Activated T-helper 1 cell treated with anti-CD3 and anti-CD28 coated beads, Interleukin-2, amount 50 U/mL, for 16 hours (primary cell): Measurements from ENCODE around the gene CTSV.
A peak's percentile ranks its signal among the peaks of the same experiment; 100 is the strongest.
"Not testable (repeated sequence)": the region's sequence is repeated elsewhere in the genome, so short reads cannot be mapped to it uniquely, and the experiment has no call there.

Experiments used
- DNase-seq, 2 donors: peaks; one replicate each; pipeline ENCODE4 v3.0.0-alpha.2; 2020; ENCODE audit warnings: low read depth in 1 of 2, low spot score in 1 of 2

CTSV gene

GRCh38 chr9:97045300-97045699 lies 6.4 kb upstream of the CTSV start:
- DNase-seq = no peak

- DNase-seq = no peak
Measured at GRCh38 chr9:97041898-97042297, 3.0 kb upstream of the CTSV start.

GRCh38 chr9:97039514-97039860 lies 545 bp upstream of the CTSV start:
- no peak for DNase-seq

GRCh38 chr9:97023505-97023904 lies 15.4 kb downstream of the CTSV start:
- not testable (repeated sequence) for DNase-seq

- DNase-seq = peak; percentile 29 to 65
Measured at GRCh38 chr9:97013151-97014132, 25.5 kb downstream of the CTSV start.

- not testable (repeated sequence) for DNase-seq
Measured at GRCh38 chr9:97012617-97013016, 26.3 kb downstream of the CTSV start.

- not testable (repeated sequence) for DNase-seq
Measured at GRCh38 chr9:97002195-97002594, 36.7 kb downstream of the CTSV start.

- DNase-seq = not testable (repeated sequence)
Measured at GRCh38 chr9:97001338-97001737, 37.6 kb downstream of the CTSV start.

GRCh38 chr9:97000139-97000787 lies 38.7 kb downstream of the CTSV start:
- not testable (repeated sequence) for DNase-seq

- DNase-seq = not testable (repeated sequence)
Measured at GRCh38 chr9:96999733-97000132, 39.2 kb downstream of the CTSV start.

- not testable (repeated sequence) for DNase-seq
Measured at GRCh38 chr9:96997009-96997701, 41.8 kb downstream of the CTSV start.

- not testable (repeated sequence) for DNase-seq
Measured at GRCh38 chr9:96994531-96995016, 44.4 kb downstream of the CTSV start.

- not testable (repeated sequence) for DNase-seq
Measured at GRCh38 chr9:96992303-96992702, 46.6 kb downstream of the CTSV start.

GRCh38 chr9:96989747-96990318 lies 49.1 kb downstream of the CTSV start:
- DNase-seq = not testable (repeated sequence)

- not testable (repeated sequence) for DNase-seq
Measured at GRCh38 chr9:96984887-96985286, 54.1 kb downstream of the CTSV start.

GRCh38 chr9:96984139-96984538 lies 54.8 kb downstream of the CTSV start:
- not testable (repeated sequence) for DNase-seq

- DNase-seq = not testable (repeated sequence)
Measured at GRCh38 chr9:96983496-96984122, 55.3 kb downstream of the CTSV start.
